HepG2 (cell line): ENCODE data around the gene GRPEL2. TPM values are rescaled to one million over a fixed set of nuclear protein-coding genes. Genes with fewer than 3 reads are reported as not detected.

Experiments
- ATAC-seq: fragments of 200-7000 bp; cut with Tn5 transposase; 3 replicates; pipeline ENCODE4 v1.9.1; 2020; ENCODE audit warnings: mild to moderate bottlenecking, moderate library complexity
- BruUV-seq: library from RNA; stranded (reverse); fragments of 400-500 nt; replicated peaks from 2 replicates; lab custom pipeline; 2021; lab: Mats Ljungman, UMichigan
- CTCF ChIA-PET: fragments of 300-600 bp; formaldehyde crosslinking; extraction: SDS; loops from one replicate; lab custom pipeline; 2021; ENCODE audit warnings: low total read pairs, inconsistent platforms, low intra/inter-chr PET ratio; lab: Yijun Ruan, JAX
- POLR2A ChIA-PET: fragments of 350-600 bp; sonication (Branson Sonifier 250); formaldehyde crosslinking; loops from one replicate; lab custom pipeline; 2020; ENCODE audit warnings: antibody characterized with exemption, inconsistent platforms; lab: Yijun Ruan, JAX
- DNase-seq: peaks from one replicate; pipeline ENCODE4 v3.0.0-alpha.2; 2015; ENCODE audit warnings: low spot score
- FAIRE-seq: peaks from 3 replicates; lab custom pipeline; 2011; peaks lifted over from hg19 to GRCh38; lab: Jason Lieb, UNC
- H2AFZ ChIP-seq: one replicate; pipeline ENCODE4 v1.6.1; 2011; ENCODE audit warnings: low read length, inconsistent platforms
- H3K27ac ChIP-seq: fragments of 300-600 bp; 3 replicates; pipeline ENCODE4 v1.8.0; 2011; ENCODE audit warnings: mixed run types, mild to moderate bottlenecking, mixed read lengths, low read length, inconsistent platforms; ENCODE audit not compliant: insufficient read depth; ENCODE audit errors: extremely low read length
- H3K27me3 ChIP-seq, 2 experiments: fragments of 200-600 bp in 1 of 2; 2 replicates in 1 of 2; 3 replicates in 1 of 2; pipeline versions ENCODE4 v1.6.0 to v1.8.0; 2011; ENCODE audit warnings: low read length in 2 of 2, mild to moderate bottlenecking in 2 of 2, moderate library complexity in 2 of 2, inconsistent platforms in 1 of 2; ENCODE audit not compliant: insufficient read depth in 2 of 2, control insufficient read depth in 1 of 2
- H3K36me3 ChIP-seq, 2 experiments: fragments of 200-600 bp in 1 of 2; replicated peaks in 1 of 2; 2 replicates in 1 of 2; 3 replicates in 1 of 2; pipeline versions ENCODE4 v1.5.1 to v1.8.0; 2011; ENCODE audit warnings: low read length in 2 of 2, inconsistent platforms in 1 of 2; ENCODE audit not compliant: insufficient read depth in 2 of 2, control insufficient read depth in 1 of 2
- H3K4me1 ChIP-seq: 2 replicates; pipeline ENCODE4 v1.5.1; 2012; ENCODE audit warnings: low read length, inconsistent platforms; ENCODE audit not compliant: insufficient read depth
- H3K4me2 ChIP-seq: 2 replicates; pipeline ENCODE4 v1.6.0; 2011; ENCODE audit warnings: low read depth, low read length, inconsistent platforms
- H3K4me3 ChIP-seq, 3 experiments: fragments of 200-600 bp in 1 of 3; sonication (generic), shearing (Covaris generic) in 1 of 3; replicated peaks in 1 of 3; 2 replicates each; pipeline ENCODE4 v1.5.1; 2011 to 2016; ENCODE audit warnings: low read length in 3 of 3, inconsistent platforms in 2 of 3, low read depth in 2 of 3, mild to moderate bottlenecking in 2 of 3, control low read depth in 1 of 3, mixed read lengths in 1 of 3; ENCODE audit not compliant: insufficient read depth in 1 of 3
- H3K79me2 ChIP-seq: one replicate; pipeline ENCODE4 v1.6.1; 2011; ENCODE audit warnings: low read length, inconsistent platforms; ENCODE audit not compliant: insufficient read depth
- H3K9ac ChIP-seq: 2 replicates; pipeline ENCODE4 v1.6.0; 2011; ENCODE audit warnings: mild to moderate bottlenecking, low read depth, low read length, inconsistent platforms; ENCODE audit not compliant: insufficient read depth
- H3K9me3 ChIP-seq: 2 replicates; pipeline ENCODE4 v1.5.1; 2012; ENCODE audit warnings: mild to moderate bottlenecking, low read length
- H4K20me1 ChIP-seq: 2 replicates; pipeline ENCODE4 v1.6.0; 2011; ENCODE audit warnings: inconsistent platforms, mild to moderate bottlenecking, low read length, moderate library complexity; ENCODE audit not compliant: insufficient read depth
- FUBP1 ChIP-seq: sonication (generic); formaldehyde crosslinking; IDR thresholded peaks from 2 replicates; pipeline ENCODE4 v1.5.1; 2020; ENCODE audit warnings: missing genetic modification reagents, mild to moderate bottlenecking, borderline replicate concordance
- ZBTB44 ChIP-seq: sonication (generic); formaldehyde crosslinking; IDR thresholded peaks from 2 replicates; pipeline ENCODE4 v1.4.0; 2020; ENCODE audit warnings: missing genetic modification reagents
- ZKSCAN8 ChIP-seq: IDR thresholded peaks from 2 replicates; pipeline ENCODE4 v1.6.1; 2016; ENCODE audit warnings: borderline replicate concordance, missing genetic modification reagents, missing compliant biosample characterization
- ZNF572 ChIP-seq: sonication (generic); formaldehyde crosslinking; IDR thresholded peaks from 2 replicates; pipeline ENCODE4 v1.5.1; 2020; ENCODE audit warnings: mild to moderate bottlenecking, missing genetic modification reagents
- WGBS: methylation state at CpG from one replicate; pipeline ENCODE4 v1.1.6; 2017; ENCODE audit warnings: low lambda C conversion rate; 5-methylcytosine and 5-hydroxymethylcytosine counted together
- in situ Hi-C: cut with HindIII; loops from 2 replicates; pipeline ENCODE4 v1.10.0; 2017; ENCODE audit warnings: low pct_unique_long_range_greater_than_20kb; ENCODE audit not compliant: extremely low pct_ligation_motif_present
- intact Hi-C: fragments of 100-400 bp; cut with micrococcal nuclease; formaldehyde crosslinking; loops from one replicate; pipeline ENCODE4 v1.10.0; 2022; ENCODE audit not compliant: unreplicated experiment
- polyA plus RNA-seq, 8 experiments: library from polyadenylated mRNA; depleted of rRNA in 3 of 8; stranded (reverse) in 7 of 8; unstranded in 1 of 8; fragments of >200 nt; fragmentation: Illumina TruSeq in 4 of 8; extraction: Trizol in 4 of 8; gene quantifications; 2 replicates each; pipeline versions ENCODE4 v1.2.1 to v1.2.3, GENCODE V29; 2011 to 2016; ENCODE audit warnings: low read depth in 4 of 8, missing spikeins in 1 of 8, mixed read lengths in 1 of 8; ENCODE audit not compliant: insufficient read depth in 1 of 8
- total RNA-seq, 5 experiments: library from RNA; depleted of rRNA; stranded (reverse); fragments of >200 nt; fragmentation: Illumina TruSeq; extraction: Trizol; gene quantifications; 2 replicates each; pipeline ENCODE4 v1.2.3, GENCODE V29; 2016; ENCODE audit warnings: low read depth in 1 of 5

Gene GRPEL2
- total and polyA plus RNA-seq, 2 of the 13 experiments (the other 11 are each of a cell fraction or from before 2014, with no cell fraction given) = 13.1 to 16.6 TPM

DNA sequence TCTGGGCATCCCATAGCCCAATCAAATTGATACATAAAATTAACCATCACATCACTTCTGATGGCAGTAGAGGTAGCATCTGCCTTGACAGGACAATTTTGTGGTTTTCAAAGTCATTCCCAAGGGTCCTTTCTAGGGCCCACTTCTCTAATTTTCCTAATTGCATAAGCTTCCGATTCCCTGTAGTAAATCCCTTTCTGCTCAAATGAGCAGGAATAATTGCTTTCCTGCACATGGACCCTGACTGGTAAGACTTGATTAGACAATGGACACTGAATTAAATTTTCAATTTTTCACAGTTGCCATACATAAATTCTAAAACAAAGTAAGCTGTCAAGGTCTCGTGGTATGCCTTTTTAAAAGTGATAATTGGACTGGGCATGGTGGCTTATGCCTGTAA lies 55.8 kb downstream of the GRPEL2 start:
- no peak overlapping the region for H2AFZ ChIP-seq
- no peaks in the 10 kb centered on the region for H3K36me3 ChIP-seq
- H3K4me1 ChIP-seq = peaks cover 39% of the 10 kb centered on the region
- TF ChIP-seq ZKSCAN8 (CRISPR knock-in tag) (no peak), ZNF572 (CRISPR knock-in tag) (no peak), ZBTB44 (no peak)
- no peaks in the 10 kb centered on the region for H3K79me2 ChIP-seq
- no peak overlapping the region for H3K9ac ChIP-seq
- ChIA-PET CTCF (no interaction called here), POLR2A (no interaction called here)
- H3K4me3 ChIP-seq = no peak overlapping the region
- ATAC-seq (no peak), FAIRE-seq (no peak), DNase-seq (no peak)
- intact Hi-C loops = no loop called here
- no peak overlapping the region for H3K4me2 ChIP-seq
- BruUV-seq = no TSS peak
- H4K20me1 ChIP-seq = no peaks in the 10 kb centered on the region
- WGBS = 13% methylated on average over 2 of the region's 2 CpGs
- H3K27me3 ChIP-seq = peaks cover 0 to 10% of the 10 kb centered on the region in 2 experiments; a peak in 2 of 5 replicates
- no peak overlapping the region for H3K27ac ChIP-seq
- in situ Hi-C loops = no loop called here
- H3K9me3 ChIP-seq = no peaks in the 10 kb centered on the region

DNA sequence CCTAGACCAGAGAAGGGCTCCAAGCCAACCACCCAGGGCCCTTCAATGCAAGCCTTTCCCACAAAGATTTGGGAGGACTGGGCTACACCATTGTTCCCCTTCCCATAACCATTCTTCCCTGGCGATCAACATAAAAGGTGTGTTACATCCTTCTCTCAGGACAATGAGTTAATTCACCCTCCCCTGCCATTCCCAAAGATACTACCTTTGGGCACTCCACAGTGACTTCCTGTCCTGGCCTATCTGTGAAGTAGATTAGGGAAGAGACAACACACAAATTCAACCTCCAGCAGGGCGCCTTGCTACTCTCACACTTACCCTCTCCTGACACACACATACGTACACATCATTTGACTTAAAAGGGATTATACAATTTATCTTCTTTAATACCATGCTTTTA lies 57.0 kb downstream of the GRPEL2 start:
- Histone ChIP-seq H3K9me3 (no peaks in the 10 kb centered on the region), H2AFZ (no peak overlapping the region), H3K27me3 (peaks cover 0 to 15% of the 10 kb centered on the region in 2 experiments; a peak in 2 of 5 replicates), H3K4me2 (no peak overlapping the region), H3K4me1 (peaks cover 51% of the 10 kb centered on the region), H4K20me1 (no peaks in the 10 kb centered on the region)
- in situ Hi-C loops = no loop called here
- ATAC-seq (no peak), DNase-seq (no peak)
- POLR2A ChIA-PET = no interaction called here
- TF ChIP-seq FUBP1 (CRISPR knock-in tag) = no peak
- TF ChIP-seq, all 625 proteins: peak for 0
- intact Hi-C loops = no loop called here
- no TSS peak for BruUV-seq
- Histone ChIP-seq H3K27ac (no peak overlapping the region), H3K36me3 (no peaks in the 10 kb centered on the region), H3K4me3 (no peak overlapping the region), H3K9ac (no peak overlapping the region), H3K79me2 (no peaks in the 10 kb centered on the region)
- 65% methylated on average over 3 of the region's 3 CpGs for WGBS
- no peak for FAIRE-seq
- CTCF ChIA-PET = no interaction called here

Other genes starting within 250 kb of the GRPEL2 start
- 0.53 and 0.67 TPM in 2 replicates for gene ABLIM3, start 204.0 kb upstream of the GRPEL2 start, total RNA-seq (2016; rRNA removed; fragmentation: Illumina TruSeq; extraction: Trizol)
- 6.3 and 9.7 TPM in 2 replicates for gene ABLIM3, start 204.0 kb upstream of the GRPEL2 start, polyA plus RNA-seq (2011; rRNA removed)
- gene AFAP1L1, start 73.6 kb upstream of the GRPEL2 start, total RNA-seq (2016; rRNA removed; fragmentation: Illumina TruSeq; extraction: Trizol) = 0.38 and 0.66 TPM in 2 replicates
- 0.67 and 1.0 TPM in 2 replicates for gene AFAP1L1, start 73.6 kb upstream of the GRPEL2 start, polyA plus RNA-seq (2011; rRNA removed)
- gene PCYOX1L, start 12.5 kb downstream of the GRPEL2 start, total RNA-seq (2016; rRNA removed; fragmentation: Illumina TruSeq; extraction: Trizol) = 0.24 and 1.00 TPM in 2 replicates
- gene PCYOX1L, start 12.5 kb downstream of the GRPEL2 start, polyA plus RNA-seq (2011; rRNA removed) = 3.7 and 5.6 TPM in 2 replicates
- 0.29 and 0.32 TPM in 2 replicates for gene IL17B, start 33.8 kb downstream of the GRPEL2 start, total RNA-seq (2016; rRNA removed; fragmentation: Illumina TruSeq; extraction: Trizol)
- gene IL17B, start 33.8 kb downstream of the GRPEL2 start, polyA plus RNA-seq (2011; rRNA removed) = 2.6 and 5.0 TPM in 2 replicates
- gene CSNK1A1, start 205.9 kb downstream of the GRPEL2 start, total RNA-seq (2016; rRNA removed; fragmentation: Illumina TruSeq; extraction: Trizol) = 149 and 210 TPM in 2 replicates
- 77.3 and 89.0 TPM in 2 replicates for gene CSNK1A1, start 205.9 kb downstream of the GRPEL2 start, polyA plus RNA-seq (2011; rRNA removed)
- gene ARHGEF37, start 236.0 kb downstream of the GRPEL2 start, total RNA-seq (2016; rRNA removed; fragmentation: Illumina TruSeq; extraction: Trizol) = 0.27 TPM in 1 of 2 replicates, not detected in the other
- 0.18 and 0.39 TPM in 2 replicates for gene ARHGEF37, start 236.0 kb downstream of the GRPEL2 start, polyA plus RNA-seq (2011; rRNA removed)